Astrocyte (in vitro differentiated cells and primary cell): ENCODE results near the gene NBPF9. TPM values are rescaled to one million over a fixed set of nuclear protein-coding genes. Genes with fewer than 3 reads are reported as not detected.
"Not testable (repeated sequence)": the region's sequence is repeated elsewhere in the genome, so short reads cannot be mapped to it uniquely, and the experiment has no call there.

Experiments used
- DNase-seq: peaks from one replicate; pipeline ENCODE4 v3.0.0-alpha.2; 2010; ENCODE audit warnings: low read depth
- FAIRE-seq: peaks from 2 replicates; lab custom pipeline; 2011; peaks lifted over from hg19 to GRCh38; lab: Jason Lieb, UNC
- H2AFZ ChIP-seq: 2 replicates; pipeline ENCODE4 v1.6.0; 2012; ENCODE audit warnings: low read depth, low read length, inconsistent platforms
- H3K27ac ChIP-seq: 2 replicates; pipeline ENCODE4 v1.5.1; 2011; ENCODE audit warnings: low read depth, low read length, inconsistent platforms
- H3K27me3 ChIP-seq: 2 replicates; pipeline ENCODE4 v1.6.0; 2011; ENCODE audit warnings: low read length, inconsistent platforms; ENCODE audit not compliant: insufficient read depth
- H3K36me3 ChIP-seq: 2 replicates; pipeline ENCODE4 v1.5.1; 2011; ENCODE audit warnings: low read length, inconsistent platforms; ENCODE audit not compliant: insufficient read depth
- H3K4me1 ChIP-seq: 2 replicates; pipeline ENCODE4 v1.5.1; 2011; ENCODE audit warnings: low read length, inconsistent platforms; ENCODE audit not compliant: insufficient read depth
- H3K4me2 ChIP-seq: 2 replicates; pipeline ENCODE4 v1.6.0; 2012; ENCODE audit warnings: low read length, inconsistent platforms
- H3K4me3 ChIP-seq: 2 replicates; pipeline ENCODE4 v1.5.1; 2011; ENCODE audit warnings: low read depth, mild to moderate bottlenecking, low read length, inconsistent platforms; ENCODE audit not compliant: insufficient read depth
- H3K79me2 ChIP-seq: 2 replicates; pipeline ENCODE4 v1.6.0; 2012; ENCODE audit warnings: mild to moderate bottlenecking, low read length, inconsistent platforms; ENCODE audit not compliant: insufficient read depth
- H3K9ac ChIP-seq: 2 replicates; pipeline ENCODE4 v1.6.0; 2012; ENCODE audit warnings: mild to moderate bottlenecking, low read length, inconsistent platforms
- H3K9me3 ChIP-seq: 2 replicates; pipeline ENCODE4 v1.5.1; 2012; ENCODE audit warnings: low read depth, mild to moderate bottlenecking, low read length, inconsistent platforms; ENCODE audit not compliant: insufficient read depth
- H4K20me1 ChIP-seq: 2 replicates; pipeline ENCODE4 v1.6.0; 2012; ENCODE audit warnings: low read length, inconsistent platforms; ENCODE audit not compliant: insufficient read depth
- H3K27ac Mint-ChIP-seq: one replicate; pipeline ENCODE4 v1.8.0; 2021; ENCODE audit warnings: mild to moderate bottlenecking, mixed read lengths; ENCODE audit not compliant: unreplicated experiment
- H3K27me3 Mint-ChIP-seq: one replicate; pipeline ENCODE4 v1.8.0; 2021; ENCODE audit warnings: low read depth, mixed read lengths; ENCODE audit not compliant: unreplicated experiment
- H3K36me3 Mint-ChIP-seq: one replicate; pipeline ENCODE4 v1.8.0; 2021; ENCODE audit warnings: low read depth, mixed read lengths; ENCODE audit not compliant: unreplicated experiment
- H3K4me1 Mint-ChIP-seq: one replicate; pipeline ENCODE4 v1.8.0; 2021; ENCODE audit warnings: low read depth, mixed read lengths; ENCODE audit not compliant: unreplicated experiment
- H3K4me3 Mint-ChIP-seq: one replicate; pipeline ENCODE4 v1.8.0; 2021; ENCODE audit warnings: mild to moderate bottlenecking, moderate library complexity, mixed read lengths; ENCODE audit not compliant: unreplicated experiment
- H3K9me3 Mint-ChIP-seq: one replicate; pipeline ENCODE4 v1.8.0; 2021; ENCODE audit warnings: mild to moderate bottlenecking, mixed read lengths; ENCODE audit not compliant: unreplicated experiment
- total RNA-seq: library from RNA; stranded (reverse); gene quantifications from 2 replicates; pipeline ENCODE4 v1.2.1, GENCODE V29; 2021

The NBPF9 gene
- total RNA-seq, 1 donor from 2014 or later, result 19.5 TPM

DNA sequence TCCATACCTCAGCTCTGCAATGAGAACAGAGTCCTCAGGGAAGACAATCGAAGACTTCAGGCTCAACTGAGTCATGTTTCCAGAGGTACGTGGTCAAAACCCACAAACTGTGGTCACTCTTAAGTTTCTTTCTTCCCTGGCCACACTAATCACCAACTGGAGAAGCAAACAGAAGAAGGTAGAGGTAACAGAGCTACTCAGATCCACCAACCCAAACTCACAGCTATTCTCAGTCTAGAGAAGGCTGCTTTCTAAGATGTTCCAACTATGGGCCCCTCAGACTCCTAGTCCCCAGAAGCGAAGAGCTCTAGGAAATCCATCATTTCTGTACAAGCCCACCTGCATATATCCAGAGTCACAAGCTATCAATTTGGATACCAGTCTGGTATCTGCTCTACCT lies 84.8 kb downstream of the NBPF9 start:
- not testable (repeated sequence) for H2AFZ ChIP-seq, H3K4me3 Mint-ChIP-seq, H3K27ac ChIP-seq, H3K36me3 Mint-ChIP-seq, H3K27me3 Mint-ChIP-seq, H3K4me1 Mint-ChIP-seq, H3K9me3 Mint-ChIP-seq, H3K4me1 ChIP-seq, H4K20me1 ChIP-seq, H3K27ac Mint-ChIP-seq, H3K9ac ChIP-seq, H3K9me3 ChIP-seq, H3K27me3 ChIP-seq, H3K4me2 ChIP-seq, FAIRE-seq, H3K4me3 ChIP-seq, DNase-seq, H3K36me3 ChIP-seq, H3K79me2 ChIP-seq

DNA sequence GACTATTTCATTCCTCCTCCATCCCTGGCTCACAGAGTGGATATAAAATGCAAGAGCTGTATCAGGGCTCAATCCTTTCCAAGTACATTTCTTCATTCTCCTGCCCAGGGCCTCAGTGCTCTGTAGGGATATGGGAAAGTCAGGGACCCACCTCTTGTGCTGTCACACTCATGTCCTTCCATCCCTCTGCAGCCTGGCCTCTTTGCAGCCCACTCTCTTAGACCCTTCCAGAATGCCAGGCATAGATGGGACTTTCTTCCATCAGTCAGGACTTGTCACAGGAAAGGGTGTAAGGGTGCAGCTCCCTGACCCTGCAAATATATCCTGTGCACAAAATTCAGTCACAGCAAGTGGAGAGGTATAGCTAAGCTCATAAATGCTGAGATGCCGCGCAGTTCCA lies 86.7 kb downstream of the NBPF9 start:
- not testable (repeated sequence) for H3K27me3 ChIP-seq, H3K4me1 ChIP-seq, H3K4me3 ChIP-seq, H3K4me3 Mint-ChIP-seq, H4K20me1 ChIP-seq, DNase-seq, H3K36me3 Mint-ChIP-seq, H3K4me2 ChIP-seq, H3K9ac ChIP-seq, H3K79me2 ChIP-seq, H2AFZ ChIP-seq, H3K27ac Mint-ChIP-seq, H3K27me3 Mint-ChIP-seq, H3K9me3 Mint-ChIP-seq, H3K9me3 ChIP-seq, FAIRE-seq, H3K4me1 Mint-ChIP-seq, H3K27ac ChIP-seq, H3K36me3 ChIP-seq

DNA sequence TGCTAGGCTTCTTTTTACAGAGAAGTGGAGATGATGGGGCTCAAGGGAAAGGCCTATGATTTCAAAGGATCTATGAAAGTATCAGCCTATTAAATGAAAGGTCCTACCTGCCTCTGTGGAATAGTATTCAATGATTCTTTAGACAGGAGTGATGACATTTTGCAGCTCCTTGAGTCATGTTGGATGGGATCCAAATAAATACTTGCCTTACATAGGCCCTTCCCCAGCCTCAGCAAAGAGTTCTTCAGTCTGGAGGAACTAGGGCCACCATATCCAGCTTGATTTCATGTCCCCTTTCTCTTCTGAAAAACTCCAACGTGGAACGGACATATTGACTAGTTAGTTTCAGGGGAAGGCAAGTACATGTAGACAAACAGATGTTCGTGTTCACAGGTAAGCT lies 87.8 kb downstream of the NBPF9 start:
- H3K36me3 ChIP-seq, H3K27me3 Mint-ChIP-seq, H3K9me3 ChIP-seq, H3K4me1 Mint-ChIP-seq, H3K4me1 ChIP-seq, H3K27me3 ChIP-seq, H3K36me3 Mint-ChIP-seq, FAIRE-seq, H3K4me2 ChIP-seq, DNase-seq, H3K9ac ChIP-seq, H4K20me1 ChIP-seq, H3K79me2 ChIP-seq, H3K4me3 Mint-ChIP-seq, H3K9me3 Mint-ChIP-seq, H3K27ac ChIP-seq, H2AFZ ChIP-seq, H3K27ac Mint-ChIP-seq, H3K4me3 ChIP-seq: not testable (repeated sequence)

DNA sequence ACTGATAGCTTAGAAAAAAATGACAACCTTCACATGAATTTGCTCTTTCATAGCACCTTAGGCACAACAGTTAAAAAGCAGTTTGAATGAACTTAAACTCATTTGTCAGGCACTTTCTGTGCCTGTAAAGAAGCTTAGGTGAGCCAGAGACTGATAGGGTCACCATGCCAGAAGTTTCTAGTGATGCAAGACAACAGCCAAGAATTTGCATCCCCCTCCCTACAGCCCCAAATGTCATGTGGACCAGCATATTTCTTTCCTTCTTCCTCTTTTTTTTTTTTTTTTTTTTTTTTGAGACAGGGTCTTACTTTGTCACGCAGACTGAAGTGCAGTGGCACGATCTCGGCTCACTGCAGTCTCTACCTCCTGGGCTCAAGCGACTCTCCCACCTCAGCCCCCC lies 89.8 kb downstream of the NBPF9 start:
- not testable (repeated sequence) for H3K27ac Mint-ChIP-seq, H2AFZ ChIP-seq, H3K79me2 ChIP-seq, H3K27me3 Mint-ChIP-seq, H3K9me3 Mint-ChIP-seq, H3K27ac ChIP-seq, H3K27me3 ChIP-seq, H3K36me3 Mint-ChIP-seq, H3K4me1 ChIP-seq, H3K4me1 Mint-ChIP-seq, H3K36me3 ChIP-seq, H4K20me1 ChIP-seq, FAIRE-seq, H3K4me2 ChIP-seq, H3K4me3 Mint-ChIP-seq, H3K4me3 ChIP-seq, H3K9me3 ChIP-seq, H3K9ac ChIP-seq, DNase-seq

DNA sequence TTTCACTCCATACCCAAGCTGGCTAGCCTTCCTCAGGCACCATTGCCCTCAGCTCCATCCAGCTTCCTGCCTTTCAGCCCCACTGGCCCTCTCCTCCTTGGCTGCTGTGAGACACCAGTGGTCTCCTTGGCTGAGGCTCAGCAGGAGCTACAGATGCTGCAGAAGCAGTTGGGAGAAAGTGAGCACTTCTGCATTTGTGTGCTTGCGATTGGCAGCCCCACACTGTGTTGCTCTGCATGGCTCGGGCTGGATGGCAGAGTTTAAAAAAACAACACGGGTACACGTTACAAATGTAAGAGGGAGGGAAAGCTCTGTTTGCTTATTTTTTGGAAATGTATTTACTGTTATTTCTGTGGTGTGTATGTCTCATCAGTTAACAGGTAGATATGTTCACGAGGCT lies 90.8 kb downstream of the NBPF9 start:
- DNase-seq, H3K9me3 ChIP-seq, FAIRE-seq, H3K27me3 Mint-ChIP-seq, H3K9ac ChIP-seq, H3K27ac Mint-ChIP-seq, H3K4me2 ChIP-seq, H3K36me3 ChIP-seq, H3K27me3 ChIP-seq, H3K4me1 ChIP-seq, H2AFZ ChIP-seq, H3K36me3 Mint-ChIP-seq, H3K4me1 Mint-ChIP-seq, H3K4me3 ChIP-seq, H3K27ac ChIP-seq, H4K20me1 ChIP-seq, H3K9me3 Mint-ChIP-seq, H3K79me2 ChIP-seq, H3K4me3 Mint-ChIP-seq: not testable (repeated sequence)

DNA sequence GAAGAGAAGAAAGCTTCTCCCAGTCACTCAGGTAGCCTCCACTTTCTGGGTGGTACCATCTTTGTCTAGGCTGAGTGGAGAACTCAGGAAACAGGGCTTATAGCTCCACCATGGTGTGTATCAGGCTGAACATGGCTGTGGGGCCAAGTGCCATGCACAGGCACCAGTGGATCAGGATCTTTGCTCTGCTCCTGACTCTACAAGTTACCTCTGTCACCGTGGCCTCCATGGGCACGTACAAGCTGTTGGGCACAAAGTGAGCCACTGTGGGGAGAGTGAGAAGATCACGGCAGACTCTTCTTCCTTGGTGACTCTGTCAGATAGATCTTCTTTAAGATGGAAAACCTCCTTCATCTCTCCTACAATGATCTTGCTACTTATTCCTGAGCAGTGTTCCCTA lies 93.6 kb downstream of the NBPF9 start:
- not testable (repeated sequence) for H3K36me3 Mint-ChIP-seq, H3K27me3 ChIP-seq, H3K27ac Mint-ChIP-seq, H4K20me1 ChIP-seq, H3K27me3 Mint-ChIP-seq, H3K4me2 ChIP-seq, DNase-seq, H3K4me1 ChIP-seq, H3K4me1 Mint-ChIP-seq, H3K4me3 ChIP-seq, FAIRE-seq, H2AFZ ChIP-seq, H3K36me3 ChIP-seq, H3K9ac ChIP-seq, H3K4me3 Mint-ChIP-seq, H3K9me3 ChIP-seq, H3K9me3 Mint-ChIP-seq, H3K79me2 ChIP-seq, H3K27ac ChIP-seq
